CD4-positive, alpha-beta T cell (primary cell): Measurements from ENCODE around the gene PLET1. TPM values are rescaled to one million over a fixed set of nuclear protein-coding genes. Genes with fewer than 3 reads are reported as not detected.

Experiments
- ATAC-seq: fragments of 200-7000 bp; cut with Tn5 transposase; one replicate; pipeline ENCODE4 v1.10.0; 2022; ENCODE audit warnings: mild to moderate bottlenecking; ENCODE audit not compliant: poor library complexity
- CTCF ChIA-PET: fragments of 350-600 bp; sonication (Branson Sonifier 250); formaldehyde crosslinking; loops from one replicate; lab custom pipeline; 2021; ENCODE audit warnings: antibody characterized with exemption, inconsistent platforms; lab: Charles Lee
- POLR2A ChIA-PET: fragments of 350-600 bp; sonication (Branson Sonifier 250); formaldehyde crosslinking; loops from one replicate; lab custom pipeline; 2021; ENCODE audit warnings: antibody characterized with exemption, inconsistent platforms; lab: Charles Lee
- DNase-seq, 14 experiments: peaks; one replicate each; pipeline ENCODE4 v3.0.0-alpha.2; 2013 to 2020; ENCODE audit warnings: mixed read lengths in 2 of 14
- H3K27ac ChIP-seq, 2 donors: one replicate each; pipeline versions ENCODE4 v1.5.1 to v1.7.0; 2013; ENCODE audit warnings: low read length in 2 of 2, low read depth in 1 of 2, mild to moderate bottlenecking in 1 of 2
- H3K27me3 ChIP-seq, 2 experiments: 1 replicate in 1 of 2; 2 replicates in 1 of 2; pipeline versions ENCODE4 v1.6.1 to v1.7.0; 2013; ENCODE audit warnings: low read length in 2 of 2, control low read depth in 1 of 2, mild to moderate bottlenecking in 1 of 2, moderate library complexity in 1 of 2; ENCODE audit not compliant: insufficient read depth in 2 of 2, control insufficient read depth in 1 of 2
- H3K36me3 ChIP-seq: one replicate; pipeline ENCODE4 v1.6.1; 2013; ENCODE audit warnings: low read length, control low read depth; ENCODE audit not compliant: insufficient read depth
- H3K4me1 ChIP-seq: one replicate; pipeline ENCODE4 v1.6.1; 2013; ENCODE audit warnings: low read length, control low read depth; ENCODE audit not compliant: insufficient read depth
- H3K4me3 ChIP-seq: one replicate; pipeline ENCODE4 v1.5.1; 2013; ENCODE audit warnings: mild to moderate bottlenecking, low read length, moderate library complexity
- H3K9me3 ChIP-seq, 2 experiments: 1 replicate in 1 of 2; 2 replicates in 1 of 2; pipeline versions ENCODE4 v1.6.1 to v1.7.0; 2013; ENCODE audit warnings: low read length in 2 of 2, mild to moderate bottlenecking in 2 of 2, control low read depth in 1 of 2, moderate library complexity in 1 of 2; ENCODE audit not compliant: control insufficient read depth in 1 of 2, insufficient read depth in 1 of 2
- H3K27ac Mint-ChIP-seq: one replicate; pipeline ENCODE4 v1.8.0; 2020; ENCODE audit warnings: mixed read lengths
- H3K27me3 Mint-ChIP-seq: one replicate; pipeline ENCODE4 v1.8.0; 2021; ENCODE audit warnings: mixed read lengths
- H3K36me3 Mint-ChIP-seq: one replicate; pipeline ENCODE4 v1.8.0; 2021; ENCODE audit warnings: low read depth, mixed read lengths
- H3K4me1 Mint-ChIP-seq: one replicate; pipeline ENCODE4 v1.8.0; 2021; ENCODE audit warnings: low read depth, mixed read lengths
- H3K4me3 Mint-ChIP-seq: one replicate; pipeline ENCODE4 v1.8.0; 2020; ENCODE audit warnings: mild to moderate bottlenecking, mixed read lengths
- H3K9me3 Mint-ChIP-seq: one replicate; pipeline ENCODE4 v1.8.0; 2020; ENCODE audit warnings: mixed read lengths
- CTCF ChIP-seq: fragments of 200-600 bp; IDR thresholded peaks from one replicate; pipeline ENCODE4 v1.8.0; 2022; ENCODE audit warnings: antibody characterized with exemption, mild to moderate bottlenecking
- intact Hi-C, 2 experiments: fragments of 100-400 bp; cut with DNase I in 1 of 2; cut with micrococcal nuclease in 1 of 2; formaldehyde crosslinking; loops; one replicate each; pipeline versions ENCODE4 v1.15.1 to v1.9.0; 2023 to 2025; cut with DNase I, micrococcal nuclease
- total RNA-seq, 174 experiments: library from RNA in 2 of 174; stranded (reverse) in 2 of 174; gene quantifications; one replicate each; pipeline ENCODE4 v1.2.3 and lab custom pipeline; 2021 to 2026

PLET1 gene
- total RNA-seq, 2 experiments from 2014 or later, result not detected

- intact Hi-C loops, result loop anchor here (5.0 to 10.0 kb wide), 5 partner anchors 157 to 1582 kb away; partner anchors contain the start of genes CLDN25 (in 1 of the 2), USP28 (in 1 of the 2) and ZW10 (in 1 of the 2)
Observed at GRCh38 chr11:112294688-112295340, 34.2 kb upstream of the PLET1 start.

GRCh38 chr11:112293614-112294013 is 33.0 kb upstream of the PLET1 start:
- H3K4me1 ChIP-seq, result peaks cover 43% of the 10 kb centered on the region
- no peaks in the 10 kb centered on the region for H3K36me3 ChIP-seq
- H3K27me3 ChIP-seq, result no peaks in the 10 kb centered on the region
- H3K4me1 Mint-ChIP-seq, result peaks cover 69% of the 10 kb centered on the region
- DNase-seq, result no peak
- POLR2A ChIA-PET, result no interaction called here
- no peak overlapping the region for H3K4me3 ChIP-seq
- CTCF ChIA-PET, result interaction anchor here (1.1 kb wide), 1 partner anchor 14 kb away, joined by 3 read pairs; no protein-coding TSS in a partner anchor
- peaks cover 22% of the 10 kb centered on the region for H3K36me3 Mint-ChIP-seq
- H3K27me3 Mint-ChIP-seq, result no peaks in the 10 kb centered on the region
- no peak overlapping the region for H3K27ac ChIP-seq
- no peak for TF ChIP-seq CTCF
- H3K9me3 ChIP-seq, result no peaks in the 10 kb centered on the region
- no peak overlapping the region for H3K4me3 Mint-ChIP-seq
- H3K9me3 Mint-ChIP-seq, result no peaks in the 10 kb centered on the region
- intact Hi-C loops, result loop anchor here (5.0 to 10.0 kb wide), 5 partner anchors 159 to 1584 kb away; partner anchors contain the start of genes CLDN25 (in 1 of the 2), USP28 (in 1 of the 2) and ZW10 (in 1 of the 2)
- H3K27ac Mint-ChIP-seq, result no peak overlapping the region
- ATAC-seq, result no peak

More at GRCh38 chr11:112294688-112295340, 34.2 kb upstream of the PLET1 start:
- Mint-ChIP-seq H3K4me1 (peaks cover 66% of the 10 kb centered on the region), H3K36me3 (peaks cover 22% of the 10 kb centered on the region), H3K9me3 (no peaks in the 10 kb centered on the region), H3K4me3 (no peak overlapping the region), H3K27me3 (no peaks in the 10 kb centered on the region), H3K27ac (peak overlapping the region; percentile 61)
- no peak for ATAC-seq
- Histone ChIP-seq H3K27ac (no peak overlapping the region), H3K4me3 (no peak overlapping the region), H3K4me1 (peaks cover 41% of the 10 kb centered on the region), H3K27me3 (no peaks in the 10 kb centered on the region), H3K36me3 (no peaks in the 10 kb centered on the region), H3K9me3 (no peaks in the 10 kb centered on the region)
- no peak for TF ChIP-seq CTCF
- CTCF ChIA-PET, result interaction anchor here (0.7 to 1.1 kb wide), 2 partner anchors 15 to 261 kb away, joined by 3 read pairs; no protein-coding TSS in a partner anchor
- POLR2A ChIA-PET, result no interaction called here
- DNase-seq, result no peak

DNA sequence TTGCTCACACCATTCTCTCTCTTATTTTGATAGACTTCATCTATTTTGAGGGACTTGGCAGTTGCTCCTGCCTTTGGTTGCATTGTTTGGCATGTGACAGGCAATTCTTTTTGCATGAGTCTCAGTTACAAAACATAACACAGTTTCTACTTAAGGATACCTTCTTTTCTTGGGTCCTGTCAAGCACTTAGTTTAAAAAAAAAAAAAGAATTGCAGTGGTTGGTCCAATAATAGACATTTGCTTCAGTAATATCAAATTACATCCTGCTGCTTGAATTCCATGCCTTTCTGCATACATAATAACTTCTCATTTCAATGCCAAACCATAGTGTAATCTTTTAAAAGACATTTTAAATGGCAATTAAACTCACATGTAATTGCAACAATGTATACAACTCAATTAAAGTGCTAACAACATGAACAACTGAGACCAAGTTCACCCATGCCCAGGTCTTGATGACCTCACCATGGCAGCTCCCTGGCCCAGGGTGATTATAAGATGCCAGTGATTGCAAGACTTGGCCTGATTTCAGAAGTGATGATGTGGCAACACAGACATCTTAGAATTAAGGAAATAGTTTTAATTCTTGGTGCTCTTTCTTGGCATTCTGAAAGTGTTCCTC is 32.2 kb upstream of the PLET1 start:
- intact Hi-C loops, result loop anchor here (5.0 to 10.0 kb wide), 5 partner anchors 159 to 1584 kb away; partner anchors contain the start of genes CLDN25 (in 1 of the 2), USP28 (in 1 of the 2) and ZW10 (in 1 of the 2)
- H3K27ac Mint-ChIP-seq, result no peak overlapping the region

More for the DNA sequence above, 32.2 kb upstream of the PLET1 start:
- peaks cover 22% of the 10 kb centered on the region for H3K36me3 Mint-ChIP-seq
- CTCF ChIA-PET, result no interaction called here
- Histone ChIP-seq H3K36me3 (no peaks in the 10 kb centered on the region), H3K4me3 (no peak overlapping the region), H3K9me3 (no peaks in the 10 kb centered on the region), H3K27ac (no peak overlapping the region), H3K27me3 (no peaks in the 10 kb centered on the region), H3K4me1 (peaks cover 36% of the 10 kb centered on the region)
- ATAC-seq (no peak), DNase-seq (no peak)
- POLR2A ChIA-PET, result interaction anchor here (0.7 kb wide), 1 partner anchor 156 kb away, joined by 4 read pairs; no protein-coding TSS in a partner anchor
- H3K4me1 Mint-ChIP-seq, result peaks cover 64% of the 10 kb centered on the region
- H3K4me3 Mint-ChIP-seq, result no peak overlapping the region
- no peak for TF ChIP-seq CTCF
- no peaks in the 10 kb centered on the region for H3K9me3 Mint-ChIP-seq
- no peaks in the 10 kb centered on the region for H3K27me3 Mint-ChIP-seq
